Measurements from ENCODE around the gene THRB. TPM values are rescaled to one million over a fixed set of nuclear protein-coding genes. Genes with fewer than 3 reads are reported as not detected.

The THRB gene
- polyA plus RNA-seq, 3 donors, result 3.4 to 11.7 (median 8.1) TPM

GRCh38 chr3:24496529-24497482 lies 2.2 kb upstream of the THRB start:
- H3K27ac ChIP-seq (ENCODE audit: low read depth, low read length), result no peak overlapping the region
- 38 to 65% (median 59%) methylated on average over 16 of the region's 16 CpGs for WGBS, 3 donors

- H3K27ac ChIP-seq (ENCODE audit: low read depth, low read length), result no peak overlapping the region
- 2 to 10% (median 8%) methylated on average over 57 to 63 of the region's 63 CpGs for WGBS, 3 donors
Measured at GRCh38 chr3:24495326-24495994, 810 bp upstream of the THRB start.

- H3K27ac ChIP-seq (ENCODE audit: low read depth, low read length), result peak overlapping the region; percentile 63
- WGBS, 3 donors, result 0 to 3% (median 1%) methylated on average over 41 to 50 of the region's 50 CpGs
Measured at GRCh38 chr3:24493746-24494617, 668 bp downstream of the THRB start.

GRCh38 chr3:24492971-24493551 lies 1.6 kb downstream of the THRB start:
- 39 to 48% (median 41%) methylated on average over 4 of the region's 4 CpGs for WGBS, 3 donors
- no peak overlapping the region for H3K27ac ChIP-seq (ENCODE audit: low read depth, low read length)

GRCh38 chr3:24490151-24490550 lies 4.5 kb downstream of the THRB start:
- H3K27ac ChIP-seq (ENCODE audit: low read depth, low read length), result no peak overlapping the region
- WGBS, 3 donors, result 45 to 50% (median 50%) methylated on average over 2 of the region's 2 CpGs

- no peak overlapping the region for H3K27ac ChIP-seq (ENCODE audit: low read depth, low read length)
Measured at GRCh38 chr3:24487325-24488262, 7.1 kb downstream of the THRB start.

GRCh38 chr3:24485511-24485910 lies 9.1 kb downstream of the THRB start:
- 41 to 91% (median 76%) methylated on average over 1 of the region's 1 CpG for WGBS, 3 donors
- H3K27ac ChIP-seq (ENCODE audit: low read depth, low read length), result no peak overlapping the region

GRCh38 chr3:24483873-24484272 lies 10.8 kb downstream of the THRB start:
- WGBS, 3 donors, result 72 to 98% (median 82%) methylated on average over 3 of the region's 3 CpGs
- no peak overlapping the region for H3K27ac ChIP-seq (ENCODE audit: low read depth, low read length)

GRCh38 chr3:24482096-24482705 lies 12.4 kb downstream of the THRB start:
- WGBS, 3 donors, result 88 to 94% (median 92%) methylated on average over 3 of the region's 3 CpGs
- no peak overlapping the region for H3K27ac ChIP-seq (ENCODE audit: low read depth, low read length)

GRCh38 chr3:24481193-24481592 lies 13.5 kb downstream of the THRB start:
- no peak overlapping the region for H3K27ac ChIP-seq (ENCODE audit: low read depth, low read length)
- WGBS, 3 donors, result 88 to 91% (median 89%) methylated on average over 5 of the region's 5 CpGs

GRCh38 chr3:24480497-24480896 lies 14.2 kb downstream of the THRB start:
- H3K27ac ChIP-seq (ENCODE audit: low read depth, low read length), result no peak overlapping the region

GRCh38 chr3:24479816-24480215 lies 14.8 kb downstream of the THRB start:
- H3K27ac ChIP-seq (ENCODE audit: low read depth, low read length), result no peak overlapping the region

GRCh38 chr3:24476871-24477656 lies 17.6 kb downstream of the THRB start:
- H3K27ac ChIP-seq (ENCODE audit: low read depth, low read length), result no peak overlapping the region

GRCh38 chr3:24475925-24476324 lies 18.7 kb downstream of the THRB start:
- no peak overlapping the region for H3K27ac ChIP-seq (ENCODE audit: low read depth, low read length)
- 33 to 65% (median 48%) methylated on average over 1 of the region's 1 CpG for WGBS, 3 donors

More at GRCh38 chr3:24476871-24477656, 17.6 kb downstream of the THRB start:
- WGBS, 3 donors, result 40 to 64% (median 63%) methylated on average over 3 of the region's 3 CpGs

- 92 to 96% (median 95%) methylated on average over 4 of the region's 4 CpGs for WGBS, 3 donors
- no peak overlapping the region for H3K27ac ChIP-seq (ENCODE audit: low read depth, low read length)
Measured at GRCh38 chr3:24474862-24475261, 19.8 kb downstream of the THRB start.

GRCh38 chr3:24472358-24472757 lies 22.3 kb downstream of the THRB start:
- no peak overlapping the region for H3K27ac ChIP-seq (ENCODE audit: low read depth, low read length)
- 92 to 100% (median 97%) methylated on average over 1 of the region's 1 CpG for WGBS, 3 donors

All from adipose tissue (tissue), 3 donors.